GM18499 (cell line): ENCODE data around the gene CD274.
A peak's percentile ranks its signal among the peaks of the same experiment; 100 is the strongest.
"Not testable (repeated sequence)": the region's sequence is repeated elsewhere in the genome, so short reads cannot be mapped to it uniquely, and the experiment has no call there.

ENCODE experiments used
- ATAC-seq: cut with Tn5 transposase; IDR thresholded peaks from one replicate; pipeline ENCODE4 v1.9.1; 2021; ENCODE audit warnings: moderate number of reproducible peaks; ENCODE audit not compliant: insufficient read depth, unreplicated experiment

The CD274 gene

GRCh38 chr9:5450359-5451091 is at the start of gene CD274:
Gene CD274 (plus strand): TSS chr9:5450542. CDS start chr9:5456114, 5,572 bp downstream.
- ATAC-seq, result peak; percentile 53

GRCh38 chr9:5402217-5402616 is 48.1 kb upstream of the CD274 start:
- no peak for ATAC-seq

- no peak for ATAC-seq
Observed at GRCh38 chr9:5408596-5408995, 41.7 kb upstream of the CD274 start.

- ATAC-seq, result no peak
Observed at GRCh38 chr9:5416953-5417352, 33.4 kb upstream of the CD274 start.

GRCh38 chr9:5418481-5418880 is 31.9 kb upstream of the CD274 start:
- ATAC-seq, result no peak

- no peak for ATAC-seq
Observed at GRCh38 chr9:5419987-5420386, 30.4 kb upstream of the CD274 start.

GRCh38 chr9:5421163-5421562 is 29.2 kb upstream of the CD274 start:
- no peak for ATAC-seq

GRCh38 chr9:5422276-5422675 is 28.1 kb upstream of the CD274 start:
- no peak for ATAC-seq

GRCh38 chr9:5425006-5425628 is 25.2 kb upstream of the CD274 start:
- ATAC-seq, result no peak

GRCh38 chr9:5427005-5427404 is 23.3 kb upstream of the CD274 start:
- no peak for ATAC-seq

- ATAC-seq, result no peak
Observed at GRCh38 chr9:5428172-5428571, 22.2 kb upstream of the CD274 start.

- no peak for ATAC-seq
Observed at GRCh38 chr9:5428794-5429528, 21.4 kb upstream of the CD274 start.

GRCh38 chr9:5429873-5430564 is 20.3 kb upstream of the CD274 start:
- ATAC-seq, result no peak

GRCh38 chr9:5430912-5431311 is 19.4 kb upstream of the CD274 start:
- no peak for ATAC-seq

- ATAC-seq, result not testable (repeated sequence)
Observed at GRCh38 chr9:5432890-5433289, 17.5 kb upstream of the CD274 start.

GRCh38 chr9:5433328-5433727 is 17.0 kb upstream of the CD274 start:
- ATAC-seq, result not testable (repeated sequence)

GRCh38 chr9:5433841-5434810 is 16.2 kb upstream of the CD274 start:
- not testable (repeated sequence) for ATAC-seq

- no peak for ATAC-seq
Observed at GRCh38 chr9:5435912-5436311, 14.4 kb upstream of the CD274 start.

GRCh38 chr9:5436441-5436840 is 13.9 kb upstream of the CD274 start:
- no peak for ATAC-seq
